K562 (cell line): ENCODE results near the gene TRDMT1. TPM values are rescaled to one million over a fixed set of nuclear protein-coding genes. Genes with fewer than 3 reads are reported as not detected.

Source experiments
- CBFA2T2 ChIP-seq: fragments of 450-650 bp; conservative IDR thresholded peaks from 2 replicates; pipeline ENCODE4 v1.6.1; 2017; ENCODE audit warnings: mild to moderate bottlenecking
- DACH1 ChIP-seq: fragments of 450-650 bp; IDR thresholded peaks from 2 replicates; pipeline ENCODE4 v1.6.1; 2018; ENCODE audit not compliant: partially characterized antibody
- DPF2 ChIP-seq: fragments of 450-650 bp; IDR thresholded peaks from 2 replicates; pipeline ENCODE4 v1.6.1; 2016
- KDM1A ChIP-seq, 2 experiments: fragments of 450-650 bp; IDR thresholded peaks; 2 replicates each; pipeline ENCODE4 v1.6.1; 2016; ENCODE audit warnings: mild to moderate bottlenecking in 2 of 2
- KLF1 ChIP-seq: fragments of 450-650 bp; IDR thresholded peaks from 2 replicates; pipeline ENCODE4 v1.6.1; 2016; ENCODE audit warnings: missing genetic modification characterization, missing compliant biosample characterization
- NCOR1 ChIP-seq: fragments of 450-650 bp; IDR thresholded peaks from 2 replicates; pipeline ENCODE4 v1.6.1; 2016; ENCODE audit warnings: mild to moderate bottlenecking, moderate library complexity
- NR4A1 ChIP-seq, 2 experiments: fragments of 250-450 bp in 1 of 2; fragments of 450-650 bp in 1 of 2; sonication (Bioruptor Pico) in 1 of 2; IDR thresholded peaks; 2 replicates each; pipeline versions ENCODE4 v1.4.0 to v1.6.1; 2016 to 2020; ENCODE audit warnings: mild to moderate bottlenecking in 2 of 2, missing compliant biosample characterization in 1 of 2, missing genetic modification characterization in 1 of 2, moderate library complexity in 1 of 2
- RCOR1 ChIP-seq, 2 experiments: IDR thresholded peaks; 2 replicates each; pipeline ENCODE4 v1.6.1; 2012; ENCODE audit warnings: low read depth in 2 of 2, low read length in 2 of 2, borderline replicate concordance in 1 of 2, improper control_type of control experiment in 1 of 2
- TAF1 ChIP-seq: IDR thresholded peaks from 2 replicates; pipeline ENCODE4 v1.6.1; 2011; ENCODE audit warnings: mild to moderate bottlenecking, low read length, moderate library complexity; ENCODE audit not compliant: insufficient read depth, control insufficient read depth, severe bottlenecking; ENCODE audit errors: extremely low read depth
- TEAD4 ChIP-seq, 2 experiments: sonication (generic) in 1 of 2; formaldehyde crosslinking in 1 of 2; IDR thresholded peaks; 2 replicates each; pipeline versions ENCODE4 v1.6.1 to v1.8.0; 2012 to 2022; ENCODE audit warnings: borderline replicate concordance in 1 of 2, inconsistent platforms in 1 of 2, low read length in 1 of 2, mild to moderate bottlenecking in 1 of 2, missing genetic modification reagents in 1 of 2
- TRIM24 ChIP-seq, 2 experiments: fragments of 450-650 bp; IDR thresholded peaks; 2 replicates each; pipeline ENCODE4 v1.6.1; 2016
- ZNF184 ChIP-seq: sonication (generic); formaldehyde crosslinking; IDR thresholded peaks from 2 replicates; pipeline ENCODE4 v1.5.0; 2020; ENCODE audit warnings: missing genetic modification reagents
- polyA plus RNA-seq, 8 experiments: library from polyadenylated mRNA; depleted of rRNA in 4 of 8; stranded (reverse) in 5 of 8; unstranded in 3 of 8; fragments of >200 nt; fragmentation: Nextera tagmentation in 2 of 8; fragmentation: Illumina TruSeq in 1 of 8; extraction: Ambion mirVana in 2 of 8; extraction: Trizol in 1 of 8; gene quantifications; 2 replicates each; pipeline versions ENCODE4 v1.2.1 to v1.2.3, GENCODE V29; 2011 to 2014; ENCODE audit warnings: inconsistent platforms in 1 of 8, missing spikeins in 1 of 8
- total RNA-seq, 7 experiments: library from RNA; depleted of rRNA in 6 of 7; stranded (reverse); fragments of >200 nt in 6 of 7; fragmentation: Illumina TruSeq in 2 of 7; extraction: Trizol in 2 of 7; gene quantifications; 2 replicates each; pipeline versions ENCODE4 v1.2.1 to v1.2.3, GENCODE V29; 2011 to 2021; ENCODE audit warnings: low replicate concordance in 1 of 7
- TF ChIP-seq, protein P1 (sequence below): fragments of 450-650 bp; IDR thresholded peaks from 2 replicates; pipeline ENCODE4 v1.6.1; 2016; ENCODE audit warnings: mild to moderate bottlenecking, moderate library complexity
- TF ChIP-seq, protein P2 (sequence below): sonication (generic); formaldehyde crosslinking; IDR thresholded peaks from 2 replicates; pipeline ENCODE4 v1.5.0; 2020; ENCODE audit warnings: missing genetic modification reagents
- TF ChIP-seq, protein P3 (sequence below): IDR thresholded peaks from 2 replicates; pipeline ENCODE4 v1.6.1; 2012; ENCODE audit warnings: low read depth, low read length, improper control_type of control experiment, borderline replicate concordance

Gene TRDMT1
- total and polyA plus RNA-seq, 9 of the 15 experiments (the other 6 are each of a cell fraction or from before 2014, with no cell fraction given) = 5.4 to 12.6 (median 9.3) TPM

DNA sequence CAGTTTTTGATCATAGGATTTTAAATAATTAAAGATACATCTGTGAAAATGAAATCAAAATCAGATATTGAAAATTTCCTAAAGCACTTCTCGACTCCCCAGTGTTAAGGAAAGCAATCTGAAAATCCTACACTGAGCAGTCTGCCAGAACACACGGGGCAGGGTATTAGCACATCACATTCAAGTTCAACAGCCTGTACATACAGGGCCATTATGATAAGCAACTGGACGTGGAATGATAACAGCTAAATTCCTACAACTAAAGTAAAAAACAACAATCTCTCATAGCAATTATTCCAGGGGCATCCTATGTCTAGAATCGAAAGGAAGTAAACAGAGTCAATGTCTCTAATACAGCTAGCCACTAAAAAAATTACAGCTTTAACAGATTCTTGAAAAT, 31.7 kb downstream of the TRDMT1 start (continued):
- no peak for TF ChIP-seq ZNF184 (CRISPR knock-in tag)
- TF ChIP-seq DACH1 = peak; percentile 55
- no peak for TF ChIP-seq KLF1 (tag)
- 0 out of 4 replicates have a peak, but pooled peaks of 1 of the 2 experiments have one; percentile 6 for TF ChIP-seq RCOR1 (IDR thresholded peaks at IDR 0.05; ENCODE audit: borderline replicate concordance in 1 of 2, low read depth in 2 of 2, low read length in 2 of 2)
- TF ChIP-seq NCOR1 = peak; percentile 48
- peak; percentile 78 for TF ChIP-seq TEAD4 (IDR thresholded peaks at IDR 0.05; ENCODE audit: low read length)
- TF ChIP-seq TEAD4 (CRISPR knock-in tag; IDR thresholded peaks at IDR 0.05; ENCODE audit: borderline replicate concordance) = no peak
- TF ChIP-seq, protein P1, sequence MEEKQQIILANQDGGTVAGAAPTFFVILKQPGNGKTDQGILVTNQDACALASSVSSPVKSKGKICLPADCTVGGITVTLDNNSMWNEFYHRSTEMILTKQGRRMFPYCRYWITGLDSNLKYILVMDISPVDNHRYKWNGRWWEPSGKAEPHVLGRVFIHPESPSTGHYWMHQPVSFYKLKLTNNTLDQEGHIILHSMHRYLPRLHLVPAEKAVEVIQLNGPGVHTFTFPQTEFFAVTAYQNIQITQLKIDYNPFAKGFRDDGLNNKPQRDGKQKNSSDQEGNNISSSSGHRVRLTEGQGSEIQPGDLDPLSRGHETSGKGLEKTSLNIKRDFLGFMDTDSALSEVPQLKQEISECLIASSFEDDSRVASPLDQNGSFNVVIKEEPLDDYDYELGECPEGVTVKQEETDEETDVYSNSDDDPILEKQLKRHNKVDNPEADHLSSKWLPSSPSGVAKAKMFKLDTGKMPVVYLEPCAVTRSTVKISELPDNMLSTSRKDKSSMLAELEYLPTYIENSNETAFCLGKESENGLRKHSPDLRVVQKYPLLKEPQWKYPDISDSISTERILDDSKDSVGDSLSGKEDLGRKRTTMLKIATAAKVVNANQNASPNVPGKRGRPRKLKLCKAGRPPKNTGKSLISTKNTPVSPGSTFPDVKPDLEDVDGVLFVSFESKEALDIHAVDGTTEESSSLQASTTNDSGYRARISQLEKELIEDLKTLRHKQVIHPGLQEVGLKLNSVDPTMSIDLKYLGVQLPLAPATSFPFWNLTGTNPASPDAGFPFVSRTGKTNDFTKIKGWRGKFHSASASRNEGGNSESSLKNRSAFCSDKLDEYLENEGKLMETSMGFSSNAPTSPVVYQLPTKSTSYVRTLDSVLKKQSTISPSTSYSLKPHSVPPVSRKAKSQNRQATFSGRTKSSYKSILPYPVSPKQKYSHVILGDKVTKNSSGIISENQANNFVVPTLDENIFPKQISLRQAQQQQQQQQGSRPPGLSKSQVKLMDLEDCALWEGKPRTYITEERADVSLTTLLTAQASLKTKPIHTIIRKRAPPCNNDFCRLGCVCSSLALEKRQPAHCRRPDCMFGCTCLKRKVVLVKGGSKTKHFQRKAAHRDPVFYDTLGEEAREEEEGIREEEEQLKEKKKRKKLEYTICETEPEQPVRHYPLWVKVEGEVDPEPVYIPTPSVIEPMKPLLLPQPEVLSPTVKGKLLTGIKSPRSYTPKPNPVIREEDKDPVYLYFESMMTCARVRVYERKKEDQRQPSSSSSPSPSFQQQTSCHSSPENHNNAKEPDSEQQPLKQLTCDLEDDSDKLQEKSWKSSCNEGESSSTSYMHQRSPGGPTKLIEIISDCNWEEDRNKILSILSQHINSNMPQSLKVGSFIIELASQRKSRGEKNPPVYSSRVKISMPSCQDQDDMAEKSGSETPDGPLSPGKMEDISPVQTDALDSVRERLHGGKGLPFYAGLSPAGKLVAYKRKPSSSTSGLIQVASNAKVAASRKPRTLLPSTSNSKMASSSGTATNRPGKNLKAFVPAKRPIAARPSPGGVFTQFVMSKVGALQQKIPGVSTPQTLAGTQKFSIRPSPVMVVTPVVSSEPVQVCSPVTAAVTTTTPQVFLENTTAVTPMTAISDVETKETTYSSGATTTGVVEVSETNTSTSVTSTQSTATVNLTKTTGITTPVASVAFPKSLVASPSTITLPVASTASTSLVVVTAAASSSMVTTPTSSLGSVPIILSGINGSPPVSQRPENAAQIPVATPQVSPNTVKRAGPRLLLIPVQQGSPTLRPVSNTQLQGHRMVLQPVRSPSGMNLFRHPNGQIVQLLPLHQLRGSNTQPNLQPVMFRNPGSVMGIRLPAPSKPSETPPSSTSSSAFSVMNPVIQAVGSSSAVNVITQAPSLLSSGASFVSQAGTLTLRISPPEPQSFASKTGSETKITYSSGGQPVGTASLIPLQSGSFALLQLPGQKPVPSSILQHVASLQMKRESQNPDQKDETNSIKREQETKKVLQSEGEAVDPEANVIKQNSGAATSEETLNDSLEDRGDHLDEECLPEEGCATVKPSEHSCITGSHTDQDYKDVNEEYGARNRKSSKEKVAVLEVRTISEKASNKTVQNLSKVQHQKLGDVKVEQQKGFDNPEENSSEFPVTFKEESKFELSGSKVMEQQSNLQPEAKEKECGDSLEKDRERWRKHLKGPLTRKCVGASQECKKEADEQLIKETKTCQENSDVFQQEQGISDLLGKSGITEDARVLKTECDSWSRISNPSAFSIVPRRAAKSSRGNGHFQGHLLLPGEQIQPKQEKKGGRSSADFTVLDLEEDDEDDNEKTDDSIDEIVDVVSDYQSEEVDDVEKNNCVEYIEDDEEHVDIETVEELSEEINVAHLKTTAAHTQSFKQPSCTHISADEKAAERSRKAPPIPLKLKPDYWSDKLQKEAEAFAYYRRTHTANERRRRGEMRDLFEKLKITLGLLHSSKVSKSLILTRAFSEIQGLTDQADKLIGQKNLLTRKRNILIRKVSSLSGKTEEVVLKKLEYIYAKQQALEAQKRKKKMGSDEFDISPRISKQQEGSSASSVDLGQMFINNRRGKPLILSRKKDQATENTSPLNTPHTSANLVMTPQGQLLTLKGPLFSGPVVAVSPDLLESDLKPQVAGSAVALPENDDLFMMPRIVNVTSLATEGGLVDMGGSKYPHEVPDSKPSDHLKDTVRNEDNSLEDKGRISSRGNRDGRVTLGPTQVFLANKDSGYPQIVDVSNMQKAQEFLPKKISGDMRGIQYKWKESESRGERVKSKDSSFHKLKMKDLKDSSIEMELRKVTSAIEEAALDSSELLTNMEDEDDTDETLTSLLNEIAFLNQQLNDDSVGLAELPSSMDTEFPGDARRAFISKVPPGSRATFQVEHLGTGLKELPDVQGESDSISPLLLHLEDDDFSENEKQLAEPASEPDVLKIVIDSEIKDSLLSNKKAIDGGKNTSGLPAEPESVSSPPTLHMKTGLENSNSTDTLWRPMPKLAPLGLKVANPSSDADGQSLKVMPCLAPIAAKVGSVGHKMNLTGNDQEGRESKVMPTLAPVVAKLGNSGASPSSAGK = no peak
- peak in 1 of 2 experiments; percentile 39; a peak in 1 of 4 replicates for TF ChIP-seq TRIM24 (IDR thresholded peaks at IDR 0.05)
- TF ChIP-seq, protein P2, sequence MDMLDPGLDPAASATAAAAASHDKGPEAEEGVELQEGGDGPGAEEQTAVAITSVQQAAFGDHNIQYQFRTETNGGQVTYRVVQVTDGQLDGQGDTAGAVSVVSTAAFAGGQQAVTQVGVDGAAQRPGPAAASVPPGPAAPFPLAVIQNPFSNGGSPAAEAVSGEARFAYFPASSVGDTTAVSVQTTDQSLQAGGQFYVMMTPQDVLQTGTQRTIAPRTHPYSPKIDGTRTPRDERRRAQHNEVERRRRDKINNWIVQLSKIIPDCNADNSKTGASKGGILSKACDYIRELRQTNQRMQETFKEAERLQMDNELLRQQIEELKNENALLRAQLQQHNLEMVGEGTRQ (CRISPR knock-in tag) = no peak
- TF ChIP-seq CBFA2T2 = peak; percentile 67
- TF ChIP-seq DPF2 = peak; percentile 51; the same call in 1 of the 2 replicates
- TF ChIP-seq KDM1A (IDR thresholded peaks at IDR 0.05) = peak; percentile 45 to 68
- TF ChIP-seq NR4A1 (CRISPR knock-in tag; IDR thresholded peaks at IDR 0.05) = no peak
- no peak for TF ChIP-seq NR4A1 (tag; IDR thresholded peaks at IDR 0.05)
- TF ChIP-seq, protein P3, sequence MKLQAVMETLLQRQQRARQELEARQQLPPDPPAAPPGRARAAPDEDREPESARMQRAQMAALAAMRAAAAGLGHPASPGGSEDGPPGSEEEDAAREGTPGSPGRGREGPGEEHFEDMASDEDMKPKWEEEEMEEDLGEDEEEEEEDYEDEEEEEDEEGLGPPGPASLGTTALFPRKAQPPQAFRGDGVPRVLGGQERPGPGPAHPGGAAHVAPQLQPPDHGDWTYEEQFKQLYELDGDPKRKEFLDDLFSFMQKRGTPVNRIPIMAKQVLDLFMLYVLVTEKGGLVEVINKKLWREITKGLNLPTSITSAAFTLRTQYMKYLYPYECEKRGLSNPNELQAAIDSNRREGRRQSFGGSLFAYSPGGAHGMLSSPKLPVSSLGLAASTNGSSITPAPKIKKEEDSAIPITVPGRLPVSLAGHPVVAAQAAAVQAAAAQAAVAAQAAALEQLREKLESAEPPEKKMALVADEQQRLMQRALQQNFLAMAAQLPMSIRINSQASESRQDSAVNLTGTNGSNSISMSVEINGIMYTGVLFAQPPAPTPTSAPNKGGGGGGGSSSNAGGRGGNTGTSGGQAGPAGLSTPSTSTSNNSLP = 0 out of 2 replicates have a peak, but pooled peaks have one; percentile 31
- TF ChIP-seq TAF1 = no peak
